Brain pericyte (primary cell): ENCODE results near the gene NAE1.

Experiments
- DNase-seq: peaks from one replicate; pipeline ENCODE4 v3.0.0-alpha.2; 2012; ENCODE audit warnings: low read depth, low spot score

NAE1 gene

GRCh38 chr16:66850115-66850815 lies 19.5 kb upstream of the NAE1 start:
- DNase-seq: no peak

DNA sequence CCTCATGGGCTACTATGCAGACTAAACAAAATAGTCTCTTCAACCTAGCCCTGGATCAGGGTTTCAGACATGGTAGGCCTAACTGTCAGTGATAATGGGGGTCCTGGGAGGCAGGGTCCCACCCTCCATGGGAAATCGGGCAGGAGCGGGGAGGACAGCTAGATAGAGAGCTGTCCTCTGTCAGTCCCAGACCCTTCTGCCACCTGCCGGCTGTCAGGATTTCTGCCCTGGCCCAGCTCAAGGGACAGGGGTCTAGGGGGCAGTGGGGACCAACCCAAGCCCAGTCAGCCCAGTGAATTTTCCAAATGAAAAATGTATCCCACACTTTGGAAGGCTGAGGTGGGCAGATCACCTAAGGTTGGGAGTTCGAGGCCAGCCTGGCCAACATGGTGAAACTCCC lies 18.8 kb upstream of the NAE1 start:
- no peak for DNase-seq

DNA sequence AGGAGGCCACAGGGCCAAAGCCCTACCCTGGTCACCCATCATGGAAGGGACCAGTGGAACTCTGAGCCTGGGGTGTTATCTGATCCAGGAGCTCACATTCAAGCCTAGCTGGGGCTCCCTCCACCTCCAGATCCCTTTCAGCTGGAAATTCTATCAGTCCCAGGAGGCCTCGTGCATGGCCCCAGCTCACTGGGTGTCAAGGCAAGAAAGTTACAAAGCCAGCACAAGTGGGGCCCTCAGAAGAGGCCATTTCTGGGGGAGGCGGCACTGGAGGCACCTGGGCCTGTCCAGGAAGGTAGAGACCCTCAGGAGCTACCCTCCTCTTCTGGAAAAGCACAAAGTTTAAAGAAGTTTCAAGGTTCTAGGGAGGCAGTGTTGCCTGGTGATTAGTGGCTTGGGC lies 18.2 kb upstream of the NAE1 start:
- DNase-seq: no peak

GRCh38 chr16:66848172-66848571 lies 17.4 kb upstream of the NAE1 start:
- DNase-seq: no peak

- DNase-seq: no peak
These were observed 16.8 kb upstream of the NAE1 start for GRCh38 chr16:66847533-66848067.

DNA sequence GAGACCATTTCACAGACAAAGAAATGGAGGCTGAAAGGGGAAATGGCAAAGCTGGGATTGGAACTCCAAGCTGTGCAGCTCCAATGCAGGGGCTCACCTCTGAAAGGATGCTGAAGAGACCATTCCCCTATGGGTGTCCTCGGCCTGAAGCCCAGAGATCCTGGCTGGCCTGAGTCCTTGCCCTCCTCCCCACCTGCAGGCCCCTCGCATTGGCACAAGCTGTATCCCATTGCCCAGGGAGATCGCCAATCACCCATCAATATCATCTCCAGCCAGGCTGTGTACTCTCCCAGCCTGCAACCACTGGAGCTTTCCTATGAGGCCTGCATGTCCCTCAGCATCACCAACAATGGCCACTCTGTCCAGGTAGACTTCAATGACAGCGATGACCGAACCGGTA lies 16.1 kb upstream of the NAE1 start:
- no peak for DNase-seq

DNA sequence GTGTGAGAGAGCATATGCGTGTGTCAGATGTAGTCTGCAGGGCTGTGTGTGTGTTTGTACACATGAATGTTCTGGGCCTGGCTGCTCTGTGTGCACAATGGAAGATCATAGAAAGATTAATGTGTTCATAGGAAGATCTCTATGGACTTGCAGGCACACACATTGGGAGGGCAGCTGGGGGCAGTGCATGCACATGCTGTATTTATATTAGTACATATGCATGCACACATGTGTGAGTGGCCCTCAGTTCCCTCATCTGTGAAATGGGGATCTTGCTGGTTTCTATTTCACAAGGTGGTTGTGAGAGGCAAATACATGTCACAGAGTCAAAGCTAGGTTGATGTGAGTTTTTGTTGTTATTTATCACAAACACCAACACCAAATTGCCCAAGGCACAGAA lies 15.5 kb upstream of the NAE1 start:
- no peak for DNase-seq

- no peak for DNase-seq
These were observed 15.0 kb upstream of the NAE1 start for GRCh38 chr16:66845791-66846221.

GRCh38 chr16:66845080-66845410 lies 14.3 kb upstream of the NAE1 start:
- DNase-seq: no peak

DNA sequence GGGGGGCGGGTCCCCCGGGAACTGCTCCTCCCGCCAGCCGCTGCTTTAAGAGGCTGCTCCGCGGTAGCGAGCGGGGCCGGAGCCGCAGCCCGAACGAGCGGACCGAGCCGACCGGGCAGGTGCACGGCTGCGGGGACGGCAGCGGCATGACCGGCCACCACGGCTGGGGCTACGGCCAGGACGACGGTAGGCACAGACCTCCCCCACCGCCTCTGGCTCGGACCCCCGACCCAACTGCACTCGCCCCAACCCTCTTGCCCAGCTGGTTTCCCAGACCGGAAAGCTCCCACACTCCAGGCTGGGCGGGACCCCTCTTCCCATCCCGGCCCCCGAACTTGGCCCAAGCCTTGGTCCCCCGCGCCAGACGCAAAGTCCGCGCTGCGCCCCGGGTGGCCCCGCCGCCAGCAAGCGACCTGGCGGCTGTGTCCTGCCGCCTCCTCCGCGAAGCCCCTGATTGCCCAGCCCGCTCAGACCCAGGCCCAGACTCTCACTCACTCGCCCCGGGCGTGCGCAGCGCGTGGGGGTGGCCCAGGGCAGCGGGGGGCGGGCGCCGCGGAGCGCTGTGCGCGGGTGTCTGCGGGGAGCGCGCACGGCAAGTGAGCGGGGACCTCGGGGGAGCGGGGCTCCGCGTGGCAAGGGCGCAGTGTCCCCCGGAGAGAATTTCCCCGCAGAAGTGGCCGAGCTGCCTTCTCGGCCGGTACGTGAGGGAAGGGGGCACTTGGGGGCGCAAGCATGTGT lies 13.7 kb upstream of the NAE1 start, which contains the start of gene CA7:
Gene CA7, plus strand, starts transcription at position 73 of the 738 bp plus-strand sequence. Its CDS starts 74 bp downstream, at position 147.
- no peak for DNase-seq

DNA sequence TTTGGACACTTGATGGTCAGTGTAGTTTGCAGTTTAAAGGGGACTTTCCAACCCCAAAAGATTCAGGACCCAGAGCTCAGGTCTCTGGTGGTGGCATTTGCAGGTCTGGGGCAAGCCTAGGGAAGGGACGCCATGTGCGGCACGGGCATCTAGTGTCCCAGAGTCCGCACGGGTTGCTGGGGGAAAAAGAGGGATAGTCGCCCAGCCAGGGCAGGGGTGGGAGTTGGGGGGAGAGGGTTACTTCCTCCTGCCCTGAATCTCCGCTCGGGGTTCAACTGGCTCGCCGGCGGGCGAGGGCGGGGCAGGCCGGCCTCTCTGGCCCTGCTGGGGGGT lies 13.2 kb upstream of the NAE1 start:
- no peak for DNase-seq

- DNase-seq: no peak
These were observed 12.4 kb upstream of the NAE1 start for GRCh38 chr16:66843191-66843590.

DNA sequence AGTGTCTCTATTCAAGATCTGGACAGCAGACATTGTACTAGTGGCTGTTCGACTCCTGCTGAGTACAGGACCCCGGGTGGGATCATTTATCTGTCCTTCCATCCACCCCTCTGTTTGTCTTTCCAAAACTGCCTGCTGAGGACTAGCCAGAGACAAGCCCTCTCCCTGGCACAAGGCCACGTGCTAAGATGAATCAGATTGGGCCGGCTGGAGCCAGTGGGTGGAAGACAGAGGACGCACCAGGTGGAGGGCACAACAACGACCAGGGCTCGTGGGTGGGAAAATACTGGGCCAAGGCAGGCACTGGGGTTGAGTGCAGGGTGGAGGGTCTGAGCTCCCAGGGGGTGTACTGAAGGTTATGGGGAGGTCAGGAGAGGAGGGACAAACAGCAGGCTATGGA lies 12.0 kb upstream of the NAE1 start:
- DNase-seq: no peak

- DNase-seq: no peak
These were observed 10.6 kb upstream of the NAE1 start for GRCh38 chr16:66841366-66841765.

GRCh38 chr16:66840883-66841282 lies 10.1 kb upstream of the NAE1 start:
- DNase-seq: no peak

DNA sequence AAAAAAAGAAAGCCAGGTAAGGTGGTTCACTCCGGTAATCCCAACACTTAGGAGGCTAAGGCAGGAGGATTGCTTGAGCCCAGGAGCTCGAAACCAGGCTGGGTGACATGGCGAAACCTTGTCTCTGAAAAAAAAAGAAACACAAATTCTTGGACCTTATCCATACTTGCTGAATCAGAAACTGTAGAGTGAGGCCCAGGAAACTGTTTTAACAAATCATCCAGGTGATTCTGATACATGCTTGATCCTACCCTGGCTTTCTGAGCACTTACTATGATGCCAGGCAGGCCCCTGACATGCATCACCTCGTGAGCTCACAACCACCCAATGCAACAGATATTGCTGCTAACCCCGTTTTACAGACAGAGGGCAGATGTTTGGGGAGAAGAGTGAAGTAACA lies 4.0 kb upstream of the NAE1 start:
- no peak for DNase-seq

GRCh38 chr16:66832661-66833305 lies 2.0 kb upstream of the NAE1 start:
- DNase-seq: no peak

DNA sequence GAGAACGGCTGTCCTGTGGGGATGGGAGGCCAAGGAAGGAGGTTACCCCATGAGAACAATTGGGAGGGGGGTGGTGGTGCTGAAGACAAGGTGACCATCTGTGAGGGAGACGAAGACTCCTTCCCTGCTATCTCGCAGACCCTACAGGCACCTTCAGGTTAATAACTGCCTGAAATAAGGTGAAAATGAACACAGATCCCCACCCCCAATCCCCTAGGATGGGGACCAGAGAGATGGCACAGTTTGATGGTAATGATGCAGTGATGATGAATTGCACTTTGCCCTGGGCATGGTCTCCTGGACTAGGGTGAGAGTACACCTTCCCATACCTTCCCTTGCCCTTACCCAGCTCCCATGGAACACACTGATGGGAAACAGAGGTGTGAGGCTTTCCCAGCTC lies 1.4 kb upstream of the NAE1 start:
- DNase-seq: no peak

- no peak for DNase-seq
These were observed 6.8 kb downstream of the NAE1 start for GRCh38 chr16:66824006-66824405.

GRCh38 chr16:66814734-66815133 lies 16.0 kb downstream of the NAE1 start:
- no peak for DNase-seq

GRCh38 chr16:66811043-66811442 lies 19.7 kb downstream of the NAE1 start:
- no peak for DNase-seq

DNA sequence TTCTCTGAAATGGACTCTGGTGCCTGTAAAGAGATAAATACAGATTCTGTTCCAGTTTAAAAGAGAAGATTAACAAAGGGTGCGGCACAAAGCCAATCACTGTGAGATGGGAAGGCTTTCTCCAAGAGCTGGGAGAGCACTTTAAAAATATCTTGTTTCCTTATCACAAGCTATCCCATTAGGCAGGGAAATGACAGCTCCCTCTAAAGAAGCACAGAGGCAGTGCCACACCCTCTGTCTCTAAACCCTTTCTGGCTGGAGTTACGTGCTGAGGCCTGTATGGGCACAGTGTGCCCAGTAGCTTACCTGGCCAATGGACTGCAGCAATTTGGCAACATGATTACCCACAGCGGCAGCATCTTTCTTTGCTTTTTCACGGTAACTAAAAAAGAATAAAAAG lies 20.4 kb downstream of the NAE1 start:
- no peak for DNase-seq

- DNase-seq: no peak
These were observed 21.0 kb downstream of the NAE1 start for GRCh38 chr16:66809765-66810164.
